ENCODE results near the gene FBXO17. TPM values are rescaled to one million over a fixed set of nuclear protein-coding genes. Genes with fewer than 3 reads are reported as not detected.

The FBXO17 gene
- total and polyA plus RNA-seq, 2 donors (not counting 1 experiment from before 2014, with no cell fraction given) = not detected

DNA sequence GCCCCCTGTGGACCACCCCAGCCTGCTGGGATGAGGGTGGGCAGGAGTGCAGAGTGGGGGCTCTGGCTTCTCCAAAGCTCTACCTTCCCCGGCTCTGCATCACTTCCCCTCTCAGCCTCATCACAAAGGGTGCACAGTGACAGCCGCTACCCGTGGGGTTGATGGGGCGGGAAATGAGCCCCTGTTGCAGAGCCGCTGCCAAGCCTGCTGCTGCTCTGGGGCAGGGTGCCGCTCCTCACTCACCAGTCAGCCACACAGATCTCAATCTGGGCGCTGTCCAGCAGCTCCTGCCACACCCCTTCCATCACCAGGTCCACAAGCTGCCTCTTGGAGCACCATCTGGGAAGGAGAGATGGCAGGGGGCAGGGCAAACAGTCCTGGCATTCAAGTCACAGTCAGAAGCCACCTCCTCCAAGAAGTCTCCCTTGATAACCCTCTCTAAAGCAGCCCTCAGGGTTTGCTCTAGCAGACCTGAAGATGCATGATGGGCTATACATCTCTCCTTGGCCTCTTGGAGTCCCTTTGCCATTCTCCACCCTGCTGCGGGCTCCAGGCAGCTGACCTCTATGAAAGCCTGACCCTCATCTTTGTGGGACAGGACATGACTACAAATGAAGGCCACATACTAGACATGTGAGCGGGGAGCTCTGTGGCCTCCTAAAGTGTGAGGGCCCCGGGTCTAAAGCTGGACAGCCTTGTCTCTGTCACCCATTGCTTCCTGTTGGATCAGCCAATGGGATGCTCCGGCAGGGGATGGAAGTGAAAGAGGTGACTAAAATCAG is 29.1 kb downstream of the FBXO17 start:
- ATAC-seq (ENCODE audit: low read depth) (no peak), DNase-seq (no peak)
- Histone ChIP-seq H3K9ac (ENCODE audit: low read length) (no peak overlapping the region), H3K9me3 (ENCODE audit: control extremely low read depth in 1 of 3, control insufficient read depth in 2 of 3, insufficient read depth in 1 of 3, low read length in 2 of 3) (peaks cover 0 to 19% (median 0%) of the 10 kb centered on the region in 3 donors), H3K27me3 (replicated peaks in 1 of 4; ENCODE audit: control extremely low read depth in 1 of 4, control insufficient read depth in 3 of 4, insufficient read depth in 4 of 4, low read length in 3 of 4) (peaks cover 0 to 22% (median 2%) of the 10 kb centered on the region in 4 experiments), H3K36me3 (replicated peaks in 1 of 2; ENCODE audit: control extremely low read depth in 1 of 2, control insufficient read depth in 1 of 2, extremely low read depth in 1 of 2, insufficient read depth in 2 of 2, low read length in 1 of 2) (no peaks in the 10 kb centered on the region), H2AFZ (ENCODE audit: insufficient read depth, low read depth, low read length, poor library complexity, severe bottlenecking) (no peak overlapping the region), H3K4me3 (ENCODE audit: control extremely low read depth in 1 of 5, extremely low read depth in 1 of 5, insufficient read depth in 1 of 5, low read depth in 2 of 5, low read length in 4 of 5) (no peak overlapping the region), H3K4me1 (ENCODE audit: control insufficient read depth in 2 of 2, insufficient read depth in 2 of 2, low read length in 2 of 2) (peaks cover 10 to 12% of the 10 kb centered on the region in 2 donors), H3K27ac (ENCODE audit: low read length in 2 of 2) (no peak overlapping the region), H4K20me1 (ENCODE audit: control insufficient read depth, insufficient read depth, low read length, poor library complexity, severe bottlenecking) (no peaks in the 10 kb centered on the region), H3K4me2 (replicated peaks; ENCODE audit: low read depth, low read length, poor library complexity, severe bottlenecking) (no peak overlapping the region), H3K79me2 (ENCODE audit: control insufficient read depth, insufficient read depth, low read length) (no peaks in the 10 kb centered on the region)
- POLR2A ChIA-PET = no interaction called here
- H3K9me3 Mint-ChIP-seq (ENCODE audit: insufficient read depth) = no peaks in the 10 kb centered on the region
- CTCF ChIA-PET = no interaction called here
- intact Hi-C loops (cut with micrococcal nuclease) = no loop called here
- peaks cover 8% of the 10 kb centered on the region for H3K4me1 Mint-ChIP-seq
- peaks cover 28% of the 10 kb centered on the region for H3K27me3 Mint-ChIP-seq
- H3K4me3 Mint-ChIP-seq = no peak overlapping the region
- H3K27ac Mint-ChIP-seq = no peak overlapping the region
- TF ChIP-seq, protein P1, sequence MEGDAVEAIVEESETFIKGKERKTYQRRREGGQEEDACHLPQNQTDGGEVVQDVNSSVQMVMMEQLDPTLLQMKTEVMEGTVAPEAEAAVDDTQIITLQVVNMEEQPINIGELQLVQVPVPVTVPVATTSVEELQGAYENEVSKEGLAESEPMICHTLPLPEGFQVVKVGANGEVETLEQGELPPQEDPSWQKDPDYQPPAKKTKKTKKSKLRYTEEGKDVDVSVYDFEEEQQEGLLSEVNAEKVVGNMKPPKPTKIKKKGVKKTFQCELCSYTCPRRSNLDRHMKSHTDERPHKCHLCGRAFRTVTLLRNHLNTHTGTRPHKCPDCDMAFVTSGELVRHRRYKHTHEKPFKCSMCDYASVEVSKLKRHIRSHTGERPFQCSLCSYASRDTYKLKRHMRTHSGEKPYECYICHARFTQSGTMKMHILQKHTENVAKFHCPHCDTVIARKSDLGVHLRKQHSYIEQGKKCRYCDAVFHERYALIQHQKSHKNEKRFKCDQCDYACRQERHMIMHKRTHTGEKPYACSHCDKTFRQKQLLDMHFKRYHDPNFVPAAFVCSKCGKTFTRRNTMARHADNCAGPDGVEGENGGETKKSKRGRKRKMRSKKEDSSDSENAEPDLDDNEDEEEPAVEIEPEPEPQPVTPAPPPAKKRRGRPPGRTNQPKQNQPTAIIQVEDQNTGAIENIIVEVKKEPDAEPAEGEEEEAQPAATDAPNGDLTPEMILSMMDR (IDR thresholded peaks at IDR 0.05) = no peak
- no peak for TF ChIP-seq EZH2 (IDR thresholded peaks at IDR 0.05; ENCODE audit: borderline replicate concordance, insufficient read depth, low read depth, low read length, poor library complexity, severe bottlenecking)
- WGBS (ENCODE audit: insufficient coverage) = 71% methylated on average over 9 of the region's 11 CpGs

GRCh38 chr19:38945562-38946228 is 29.8 kb downstream of the FBXO17 start:
- DNase-seq (no peak), ATAC-seq (ENCODE audit: low read depth) (no peak)
- H3K9ac ChIP-seq (ENCODE audit: low read length) = no peak overlapping the region
- 44% methylated on average over 2 of the region's 3 CpGs for WGBS (ENCODE audit: insufficient coverage)
- H3K79me2 ChIP-seq (ENCODE audit: control insufficient read depth, insufficient read depth, low read length) = no peaks in the 10 kb centered on the region
- TF ChIP-seq EZH2 (IDR thresholded peaks at IDR 0.05; ENCODE audit: borderline replicate concordance, insufficient read depth, low read depth, low read length, poor library complexity, severe bottlenecking) = no peak
- TF ChIP-seq, protein P1 (IDR thresholded peaks at IDR 0.05) = no peak
- peaks cover 0 to 17% (median 0%) of the 10 kb centered on the region in 3 donors for H3K9me3 ChIP-seq (ENCODE audit: control extremely low read depth in 1 of 3, control insufficient read depth in 2 of 3, insufficient read depth in 1 of 3, low read length in 2 of 3)
- H4K20me1 ChIP-seq (ENCODE audit: control insufficient read depth, insufficient read depth, low read length, poor library complexity, severe bottlenecking) = no peaks in the 10 kb centered on the region
- POLR2A ChIA-PET = no interaction called here
- H3K4me1 ChIP-seq (ENCODE audit: control insufficient read depth in 2 of 2, insufficient read depth in 2 of 2, low read length in 2 of 2) = peaks cover 10 to 12% of the 10 kb centered on the region in 2 donors
- H3K27ac ChIP-seq (ENCODE audit: low read length in 2 of 2) = no peak overlapping the region
- H3K27me3 ChIP-seq (replicated peaks in 1 of 4; ENCODE audit: control extremely low read depth in 1 of 4, control insufficient read depth in 3 of 4, insufficient read depth in 4 of 4, low read length in 3 of 4) = peaks cover 0 to 16% (median 2%) of the 10 kb centered on the region in 4 experiments
- Mint-ChIP-seq H3K27me3 (peaks cover 26% of the 10 kb centered on the region), H3K27ac (no peak overlapping the region), H3K4me3 (no peak overlapping the region), H3K9me3 (ENCODE audit: insufficient read depth) (no peaks in the 10 kb centered on the region), H3K4me1 (peaks cover 8% of the 10 kb centered on the region)
- H3K4me3 ChIP-seq (ENCODE audit: control extremely low read depth in 1 of 5, extremely low read depth in 1 of 5, insufficient read depth in 1 of 5, low read depth in 2 of 5, low read length in 4 of 5) = no peak overlapping the region
- intact Hi-C loops (cut with micrococcal nuclease) = no loop called here
- CTCF ChIA-PET = interaction anchor here (0.9 kb wide), 1 partner anchor 12 kb away, joined by 3 read pairs; no protein-coding TSS in a partner anchor
- no peak overlapping the region for H3K4me2 ChIP-seq (replicated peaks; ENCODE audit: low read depth, low read length, poor library complexity, severe bottlenecking)
- H3K36me3 ChIP-seq (replicated peaks in 1 of 2; ENCODE audit: control extremely low read depth in 1 of 2, control insufficient read depth in 1 of 2, extremely low read depth in 1 of 2, insufficient read depth in 2 of 2, low read length in 1 of 2) = no peaks in the 10 kb centered on the region
- H2AFZ ChIP-seq (ENCODE audit: insufficient read depth, low read depth, low read length, poor library complexity, severe bottlenecking) = no peak overlapping the region

Measured in B cell (primary cell).